Activated CD4-positive, alpha-beta T cell treated with anti-CD3 and anti-CD28 coated beads for 24 hours (primary cell): Measurements from ENCODE around the gene SPNS3.

ENCODE experiments used
- DNase-seq, 2 donors: peaks; one replicate each; pipeline ENCODE4 v3.0.0-alpha.2; 2020; ENCODE audit warnings: low read depth in 2 of 2

Gene SPNS3

GRCh38 chr17:4530799-4531730 is 97.3 kb downstream of the SPNS3 start:
- DNase-seq = no peak

DNA sequence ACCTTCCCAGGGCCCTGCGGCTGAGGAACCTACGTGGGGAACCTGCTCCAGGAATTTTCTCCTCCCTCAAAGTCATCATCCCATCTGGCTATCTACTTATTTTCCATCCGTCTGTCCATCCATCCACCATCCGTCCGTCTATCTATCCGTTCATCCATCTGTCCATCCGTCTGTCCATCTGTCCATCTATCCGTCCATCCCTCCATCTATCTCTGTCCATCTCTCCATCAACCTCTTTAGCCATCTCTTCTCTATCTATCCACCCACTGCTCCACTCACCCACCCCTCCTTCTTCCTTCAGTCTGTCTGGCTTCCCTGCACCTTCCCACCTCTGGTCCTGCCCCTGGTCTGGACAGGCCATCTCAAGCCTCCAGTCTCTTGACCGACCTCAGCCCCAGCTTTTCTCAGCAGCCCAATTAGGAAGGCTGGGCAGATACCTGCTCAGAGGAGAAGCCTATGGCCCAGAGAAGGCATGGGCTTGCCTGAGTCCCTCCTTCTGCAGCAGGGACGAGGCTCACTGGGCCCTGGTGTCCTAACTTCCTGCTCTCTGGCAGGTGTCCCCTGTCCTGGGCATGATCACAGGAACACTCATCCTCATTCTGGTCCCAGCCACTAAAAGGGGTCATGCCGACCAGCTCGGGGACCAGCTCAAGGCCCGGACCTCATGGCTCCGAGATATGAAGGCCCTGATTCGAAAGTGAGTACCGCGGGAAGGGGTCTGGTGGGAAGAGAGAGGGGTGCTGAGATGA is 98.4 kb downstream of the SPNS3 start:
- DNase-seq = no peak

- DNase-seq = no peak
These were observed 99.3 kb downstream of the SPNS3 start for GRCh38 chr17:4532860-4533522.

DNA sequence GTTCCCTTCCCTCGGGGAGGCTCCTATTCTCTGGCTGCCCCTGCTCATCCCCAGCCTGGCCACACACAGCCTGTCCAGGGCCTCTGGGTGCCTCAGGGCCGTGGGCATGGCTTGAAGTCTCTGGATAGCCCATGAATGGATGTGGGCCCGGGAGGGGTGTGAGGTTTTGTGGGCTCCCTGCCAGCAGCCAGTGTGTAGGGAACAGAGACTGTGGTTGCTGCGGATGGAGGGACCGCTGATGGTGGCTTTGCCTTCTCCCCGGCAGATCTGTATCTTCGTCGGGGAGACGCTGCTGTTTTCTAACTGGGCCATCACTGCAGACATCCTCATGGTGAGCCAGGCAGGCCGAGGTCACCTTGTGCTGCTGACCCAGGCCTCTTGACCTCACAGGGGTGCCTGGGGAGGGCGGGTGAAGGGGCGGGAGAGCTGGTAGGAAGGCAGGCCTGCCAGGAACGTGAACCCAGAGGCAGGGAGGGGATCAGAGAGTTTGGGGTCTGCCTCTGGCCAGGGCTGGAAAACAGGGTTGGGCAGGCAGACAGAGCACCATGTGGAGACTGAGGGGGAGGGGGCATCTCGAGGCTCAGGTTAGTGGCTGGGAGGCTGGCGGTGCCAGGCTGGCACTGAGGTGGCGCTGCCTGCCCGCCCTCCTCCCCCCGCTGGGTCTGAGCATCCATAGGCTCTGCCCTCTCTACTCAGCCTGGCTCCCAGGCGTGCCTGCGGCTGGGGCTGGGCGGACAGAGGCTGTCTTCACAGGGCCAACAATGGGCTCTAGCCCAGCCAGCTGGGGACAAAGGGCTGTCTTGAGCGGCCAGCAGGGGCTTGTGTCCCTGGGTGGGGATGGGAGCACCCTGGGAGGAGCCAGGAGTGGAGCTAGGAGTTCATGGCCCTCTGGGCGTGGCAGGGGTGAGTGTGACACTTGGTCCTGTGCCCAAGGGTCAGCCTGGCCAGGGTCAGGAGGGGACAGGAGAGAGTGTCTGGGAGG is 100.1 kb downstream of the SPNS3 start:
- DNase-seq = no peak

DNA sequence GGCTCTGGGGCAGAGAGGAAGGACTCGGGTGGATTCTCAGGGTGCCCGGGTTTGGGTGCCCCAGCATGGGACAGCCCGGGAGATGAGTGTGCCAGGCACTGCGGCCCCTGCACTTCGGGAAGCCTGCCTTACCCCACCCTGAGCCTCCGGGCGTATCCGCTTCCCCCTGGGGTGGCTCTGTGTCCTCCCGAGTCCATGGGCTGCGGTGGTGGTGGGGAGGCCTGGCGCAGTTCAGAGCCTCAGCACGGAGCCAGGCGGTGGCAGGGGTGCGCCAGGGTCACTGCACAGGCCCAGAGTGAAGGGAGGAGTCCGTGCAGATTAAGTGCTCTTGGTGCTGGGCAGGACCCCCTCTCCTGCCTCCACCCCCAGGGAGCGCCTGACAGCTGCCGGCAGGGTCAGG is 100.8 kb downstream of the SPNS3 start:
- DNase-seq = no peak

DNA sequence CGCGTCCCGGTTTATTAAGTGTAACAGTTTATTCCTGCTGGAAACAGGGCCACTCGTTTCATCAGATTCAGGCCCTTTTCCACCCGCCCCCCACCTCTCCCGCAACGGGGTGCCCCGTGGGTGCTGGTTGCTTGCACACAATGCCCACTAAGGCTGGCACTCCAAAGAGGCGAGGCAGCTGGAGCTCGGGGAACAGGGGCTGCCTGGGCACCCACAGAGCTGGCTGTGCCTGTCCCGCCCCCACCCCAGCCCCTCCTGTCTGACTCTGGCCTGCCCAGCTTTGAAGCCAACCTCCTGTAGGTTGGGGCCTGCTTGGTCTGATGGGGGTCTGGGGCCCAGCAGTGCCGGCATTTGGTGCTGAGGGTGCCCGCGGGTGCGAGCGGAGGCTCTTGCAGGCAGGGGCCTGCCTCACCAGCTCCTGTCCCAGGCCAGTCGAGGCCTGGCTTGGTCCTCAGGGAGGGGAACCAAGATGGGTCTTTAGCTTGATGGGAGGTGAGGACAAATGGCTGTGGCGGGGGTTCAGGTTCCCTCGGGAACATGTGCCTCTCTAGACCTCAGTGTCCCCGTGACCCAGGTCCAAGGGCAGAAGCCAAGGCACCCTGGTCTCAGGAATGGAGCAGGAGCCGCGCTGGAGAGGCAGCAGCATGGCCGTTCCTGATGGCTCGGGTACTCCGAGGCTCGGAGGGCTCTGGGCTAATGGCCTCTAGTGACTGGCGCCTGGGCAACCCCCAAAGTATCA is 101.4 kb downstream of the SPNS3 start:
- no peak for DNase-seq

GRCh38 chr17:4535667-4536258 is 102.0 kb downstream of the SPNS3 start:
- no peak for DNase-seq

DNA sequence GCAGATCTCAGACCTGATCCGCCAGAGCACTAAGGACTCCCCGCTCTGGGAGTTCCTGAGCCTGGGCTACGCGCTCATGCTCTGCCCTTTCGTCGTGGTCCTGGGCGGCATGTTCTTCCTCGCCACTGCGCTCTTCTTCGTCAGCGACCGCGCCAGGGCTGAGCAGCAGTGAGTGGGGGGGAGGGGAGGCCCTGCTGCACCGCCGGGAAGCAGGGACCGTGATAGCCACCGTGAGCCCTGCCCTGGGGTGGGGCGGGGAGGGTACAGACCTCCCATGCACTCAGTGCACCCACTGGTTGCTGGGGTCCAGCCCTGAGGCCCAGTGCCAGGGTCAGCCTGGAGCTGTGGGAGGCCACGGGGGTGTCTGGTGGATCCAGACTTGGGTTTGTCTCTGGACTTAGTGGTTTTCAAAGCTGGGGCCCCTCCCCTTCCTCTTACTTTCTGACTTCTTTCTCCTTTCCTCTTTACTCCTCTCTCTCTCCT is 102.6 kb downstream of the SPNS3 start:
- no peak for DNase-seq

DNA sequence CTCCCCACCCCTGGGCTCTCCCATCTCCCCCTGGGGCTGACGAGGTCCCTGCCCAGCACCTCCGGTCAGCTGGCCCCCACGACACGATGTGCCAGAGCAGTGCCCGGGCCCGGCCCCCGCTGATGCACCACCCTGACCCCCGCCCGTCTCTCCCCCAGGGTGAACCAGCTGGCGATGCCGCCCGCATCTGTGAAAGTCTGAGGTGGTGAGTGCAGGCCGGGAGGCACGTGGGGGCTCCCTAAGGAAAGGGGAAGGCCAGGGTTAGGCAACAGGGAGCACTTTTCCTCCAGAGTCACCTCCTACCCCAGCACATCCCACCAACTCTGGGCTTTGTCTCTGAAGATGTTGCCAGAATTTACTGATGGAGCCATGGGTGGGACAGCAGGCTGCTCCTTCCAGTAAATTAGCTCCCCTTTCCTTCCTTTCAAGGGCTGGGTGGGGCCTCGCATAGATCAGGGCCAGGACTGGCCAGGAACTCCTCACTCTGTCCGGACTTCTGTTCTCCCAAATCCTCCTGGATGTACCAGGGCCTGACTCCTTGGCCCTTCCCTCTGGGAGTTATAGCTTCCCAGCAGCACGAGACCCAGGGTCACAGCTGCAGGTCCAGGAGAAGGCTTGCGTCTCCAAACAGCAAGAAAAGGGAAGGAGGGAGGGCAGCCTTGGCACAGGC is 103.1 kb downstream of the SPNS3 start:
- DNase-seq = no peak
